Mesothelial cell of epicardium (in vitro differentiated cells): ENCODE results near the gene RAP1GAP2. TPM values are rescaled to one million over a fixed set of nuclear protein-coding genes. Genes with fewer than 3 reads are reported as not detected.

Experiments
- DNase-seq, 2 experiments: peaks; one replicate each; pipeline ENCODE4 v3.0.0; 2021; ENCODE audit warnings: low spot score in 2 of 2; ENCODE audit not compliant: unreplicated experiment in 2 of 2
- H3K27ac Mint-ChIP-seq: 2 replicates; pipeline ENCODE4 v1.8.0; 2021; ENCODE audit warnings: mixed read lengths
- H3K27me3 Mint-ChIP-seq: 2 replicates; pipeline ENCODE4 v1.8.0; 2021; ENCODE audit warnings: low read depth, mixed read lengths
- H3K36me3 Mint-ChIP-seq: 2 replicates; pipeline ENCODE4 v1.8.0; 2021; ENCODE audit warnings: mixed read lengths
- H3K4me1 Mint-ChIP-seq: 2 replicates; pipeline ENCODE4 v1.8.0; 2021; ENCODE audit warnings: mixed read lengths
- H3K4me3 Mint-ChIP-seq: 2 replicates; pipeline ENCODE4 v1.8.0; 2021; ENCODE audit warnings: mild to moderate bottlenecking, moderate library complexity, mixed read lengths
- H3K9me3 Mint-ChIP-seq: 2 replicates; pipeline ENCODE4 v1.8.0; 2021; ENCODE audit warnings: mixed read lengths
- total RNA-seq: library from RNA; stranded (reverse); gene quantifications from 3 replicates; pipeline ENCODE4 v1.2.1, GENCODE V29; 2021
- TF ChIP-seq, protein P1 (sequence below): fragments of 200-600 bp; sonication (generic); IDR thresholded peaks from one replicate; pipeline ENCODE4 v1.5.0; 2021; ENCODE audit warnings: antibody characterized with exemption; ENCODE audit not compliant: unreplicated experiment

RAP1GAP2 gene
- total RNA-seq, 1 donor from 2014 or later: 7.1 TPM

DNA sequence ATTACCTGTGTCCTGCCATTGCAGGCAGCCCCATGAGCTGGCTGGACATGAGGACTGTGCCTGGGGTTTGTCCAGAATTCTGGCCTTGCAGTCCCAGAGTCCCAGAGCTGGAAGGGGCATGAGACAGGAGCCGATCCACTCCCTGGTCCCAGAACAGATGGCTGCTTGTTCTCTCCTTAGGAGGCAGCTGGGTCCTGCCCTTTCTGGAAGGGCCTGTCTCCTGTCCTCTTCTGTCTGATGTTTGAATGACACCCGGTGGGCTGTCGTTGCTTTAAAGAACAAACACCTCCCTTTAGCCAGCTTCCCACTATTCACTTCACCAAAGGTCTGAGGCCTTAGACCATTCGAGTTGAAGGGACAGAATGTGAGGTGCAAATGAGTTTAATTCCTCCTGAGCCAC, 63.8 kb downstream of the RAP1GAP2 start:
- peaks cover 25% of the 10 kb centered on the region for H3K27me3 Mint-ChIP-seq
- DNase-seq: no peak
- TF ChIP-seq, protein P1, sequence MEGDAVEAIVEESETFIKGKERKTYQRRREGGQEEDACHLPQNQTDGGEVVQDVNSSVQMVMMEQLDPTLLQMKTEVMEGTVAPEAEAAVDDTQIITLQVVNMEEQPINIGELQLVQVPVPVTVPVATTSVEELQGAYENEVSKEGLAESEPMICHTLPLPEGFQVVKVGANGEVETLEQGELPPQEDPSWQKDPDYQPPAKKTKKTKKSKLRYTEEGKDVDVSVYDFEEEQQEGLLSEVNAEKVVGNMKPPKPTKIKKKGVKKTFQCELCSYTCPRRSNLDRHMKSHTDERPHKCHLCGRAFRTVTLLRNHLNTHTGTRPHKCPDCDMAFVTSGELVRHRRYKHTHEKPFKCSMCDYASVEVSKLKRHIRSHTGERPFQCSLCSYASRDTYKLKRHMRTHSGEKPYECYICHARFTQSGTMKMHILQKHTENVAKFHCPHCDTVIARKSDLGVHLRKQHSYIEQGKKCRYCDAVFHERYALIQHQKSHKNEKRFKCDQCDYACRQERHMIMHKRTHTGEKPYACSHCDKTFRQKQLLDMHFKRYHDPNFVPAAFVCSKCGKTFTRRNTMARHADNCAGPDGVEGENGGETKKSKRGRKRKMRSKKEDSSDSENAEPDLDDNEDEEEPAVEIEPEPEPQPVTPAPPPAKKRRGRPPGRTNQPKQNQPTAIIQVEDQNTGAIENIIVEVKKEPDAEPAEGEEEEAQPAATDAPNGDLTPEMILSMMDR: no peak
- peaks cover 5% of the 10 kb centered on the region for H3K9me3 Mint-ChIP-seq
- H3K27ac Mint-ChIP-seq: no peak overlapping the region
- H3K4me1 Mint-ChIP-seq: peaks cover 4% of the 10 kb centered on the region
- H3K4me3 Mint-ChIP-seq: no peak overlapping the region
- peaks cover 3% of the 10 kb centered on the region for H3K36me3 Mint-ChIP-seq

DNA sequence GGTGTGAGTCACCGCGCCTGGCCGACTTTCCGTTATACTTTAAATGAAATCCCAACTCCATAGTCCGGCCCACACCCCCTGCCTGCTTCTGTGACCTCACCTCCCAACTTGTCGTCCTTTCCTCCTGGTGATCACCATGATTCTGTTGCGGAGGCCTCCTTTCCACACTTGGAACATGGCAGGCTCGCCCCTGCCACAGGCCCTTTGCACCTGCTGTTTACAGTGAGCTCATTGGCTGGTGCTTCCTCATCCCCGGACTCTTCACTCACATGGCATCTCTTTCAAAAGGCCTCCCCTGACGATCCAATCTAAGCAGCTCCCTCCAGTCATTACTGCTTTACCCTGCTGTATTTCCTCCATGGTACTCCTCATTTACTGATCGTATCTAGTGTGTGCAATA, 64.6 kb downstream of the RAP1GAP2 start:
- DNase-seq: no peak
- no peak overlapping the region for H3K27ac Mint-ChIP-seq
- peaks cover 1% of the 10 kb centered on the region for H3K4me1 Mint-ChIP-seq
- TF ChIP-seq, protein P1: no peak
- H3K27me3 Mint-ChIP-seq: peaks cover 17% of the 10 kb centered on the region
- no peak overlapping the region for H3K4me3 Mint-ChIP-seq
- peaks cover 5% of the 10 kb centered on the region for H3K9me3 Mint-ChIP-seq
- peaks cover 3% of the 10 kb centered on the region for H3K36me3 Mint-ChIP-seq

DNA sequence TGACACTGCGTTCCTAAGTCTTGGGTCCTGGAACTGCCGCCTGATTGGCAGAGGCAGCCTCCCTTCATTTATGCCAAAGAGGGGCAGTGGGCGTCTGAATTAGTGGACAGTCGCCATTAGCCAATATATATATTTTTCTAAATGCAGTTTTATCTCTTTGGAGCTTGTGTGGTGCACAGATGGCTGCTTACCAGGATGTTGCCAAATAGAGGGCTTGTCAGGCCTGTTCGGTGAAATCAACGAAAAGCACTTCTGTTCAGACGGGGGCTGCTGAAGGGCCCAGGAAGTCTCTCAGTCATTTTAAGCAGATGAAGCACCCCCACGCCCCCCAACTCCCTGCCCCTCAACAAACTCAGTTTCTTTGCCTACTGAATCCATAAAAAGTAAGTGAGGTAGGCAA, 66.0 kb downstream of the RAP1GAP2 start:
- Mint-ChIP-seq H3K36me3 (peaks cover 3% of the 10 kb centered on the region), H3K4me3 (no peak overlapping the region), H3K27me3 (peaks cover 4% of the 10 kb centered on the region), H3K4me1 (peaks cover 1% of the 10 kb centered on the region), H3K9me3 (peaks cover 5% of the 10 kb centered on the region), H3K27ac (no peak overlapping the region)
- TF ChIP-seq, protein P1: no peak
- DNase-seq: no peak

DNA sequence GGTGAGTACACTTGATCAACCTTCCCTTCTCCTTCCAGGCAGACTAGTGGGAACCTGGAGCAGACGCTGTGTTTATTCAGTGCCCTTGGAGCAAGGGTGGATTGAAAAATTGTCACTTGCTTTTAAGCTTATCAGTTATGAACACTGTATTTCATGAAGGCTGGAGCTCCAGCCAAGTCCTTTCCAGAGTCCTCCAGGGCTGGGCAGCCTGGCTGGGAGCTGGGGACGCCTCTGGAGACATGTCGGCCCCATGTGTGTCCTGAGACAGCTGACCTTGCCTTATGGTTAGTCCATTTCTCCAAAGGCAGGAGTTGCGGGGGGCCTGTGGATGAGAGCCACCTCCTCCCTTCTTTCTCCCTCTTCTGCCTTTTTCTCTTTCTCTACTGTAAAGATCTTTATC, 67.0 kb downstream of the RAP1GAP2 start:
- no peak overlapping the region for H3K27ac Mint-ChIP-seq
- TF ChIP-seq, protein P1: no peak
- peaks cover 5% of the 10 kb centered on the region for H3K9me3 Mint-ChIP-seq
- H3K4me1 Mint-ChIP-seq: peaks cover 5% of the 10 kb centered on the region
- no peak for DNase-seq
- no peaks in the 10 kb centered on the region for H3K27me3 Mint-ChIP-seq
- H3K4me3 Mint-ChIP-seq: no peak overlapping the region
- peaks cover 3% of the 10 kb centered on the region for H3K36me3 Mint-ChIP-seq

DNA sequence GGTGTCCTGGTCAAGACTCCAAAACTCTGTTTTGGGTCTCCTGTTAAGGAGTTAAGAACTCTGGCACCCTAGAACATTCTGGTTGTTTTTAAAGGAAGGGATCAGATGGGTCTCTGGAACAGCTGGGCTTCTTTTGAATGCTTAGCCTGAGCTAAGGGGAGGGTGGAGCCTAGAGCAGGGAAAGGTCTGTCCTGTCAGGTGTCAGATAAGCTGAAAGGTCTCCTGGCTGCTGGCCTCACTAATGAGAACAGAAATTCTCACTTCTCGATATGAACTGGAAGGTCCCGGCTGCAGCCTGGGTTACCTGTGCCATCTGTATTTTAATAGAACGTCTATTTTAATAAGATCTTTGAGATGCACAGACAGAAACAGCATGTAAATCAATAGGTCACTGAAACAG, 69.0 kb downstream of the RAP1GAP2 start:
- no peaks in the 10 kb centered on the region for H3K27me3 Mint-ChIP-seq
- TF ChIP-seq, protein P1: no peak
- H3K4me1 Mint-ChIP-seq: peaks cover 5% of the 10 kb centered on the region
- no peak for DNase-seq
- no peak overlapping the region for H3K4me3 Mint-ChIP-seq
- H3K36me3 Mint-ChIP-seq: no peaks in the 10 kb centered on the region
- no peak overlapping the region for H3K27ac Mint-ChIP-seq
- H3K9me3 Mint-ChIP-seq: no peaks in the 10 kb centered on the region
